CD4-positive, alpha-beta T cell treated with Interleukin-6 at 100 ng/mL for 8 hours (primary cell): ENCODE measurements around the gene DISP2.

Experiments
- DNase-seq: peaks from one replicate; pipeline ENCODE4 v3.0.0-alpha.2; 2020; ENCODE audit warnings: mixed read lengths, low spot score

The DISP2 gene

GRCh38 chr15:40365624-40366456 lies 7.8 kb downstream of the DISP2 start:
- no peak for DNase-seq

- no peak for DNase-seq
These were observed 8.7 kb downstream of the DISP2 start for GRCh38 chr15:40366457-40367370.

- no peak for DNase-seq
These were observed 9.3 kb downstream of the DISP2 start for GRCh38 chr15:40367371-40367685.

GRCh38 chr15:40367686-40368611 lies 9.9 kb downstream of the DISP2 start:
- DNase-seq: peak; percentile 91

GRCh38 chr15:40368719-40369473 lies 10.9 kb downstream of the DISP2 start:
- no peak for DNase-seq

GRCh38 chr15:40369474-40369869 lies 11.5 kb downstream of the DISP2 start:
- no peak for DNase-seq

GRCh38 chr15:40369971-40370370 lies 12.0 kb downstream of the DISP2 start:
- no peak for DNase-seq

GRCh38 chr15:40372981-40373380 lies 15.0 kb downstream of the DISP2 start:
- no peak for DNase-seq

GRCh38 chr15:40377606-40378005 lies 19.6 kb downstream of the DISP2 start:
- no peak for DNase-seq

- DNase-seq: no peak
These were observed 21.4 kb downstream of the DISP2 start for GRCh38 chr15:40379374-40379773.

GRCh38 chr15:40379853-40380252 lies 21.8 kb downstream of the DISP2 start:
- no peak for DNase-seq

- no peak for DNase-seq
These were observed 22.6 kb downstream of the DISP2 start for GRCh38 chr15:40380636-40381035.

- no peak for DNase-seq
These were observed 24.0 kb downstream of the DISP2 start for GRCh38 chr15:40381818-40382529.

GRCh38 chr15:40382580-40383456 lies 24.8 kb downstream of the DISP2 start, which contains the start of gene KNSTRN:
TSS of gene KNSTRN (plus strand) at chr15:40382721. CDS start at chr15:40382836, 115 bp downstream.
- peak; percentile 92 for DNase-seq

- DNase-seq: no peak
These were observed 28.5 kb downstream of the DISP2 start for GRCh38 chr15:40386480-40386879.

GRCh38 chr15:40388941-40389823 lies 31.2 kb downstream of the DISP2 start:
- DNase-seq: no peak

- no peak for DNase-seq
These were observed 32.0 kb downstream of the DISP2 start for GRCh38 chr15:40389824-40390595.
